GM12878 (cell line): ENCODE data around the gene CA7. TPM values are rescaled to one million over a fixed set of nuclear protein-coding genes. Genes with fewer than 3 reads are reported as not detected.

Experiments used
- ATAC-seq: fragments of 200-7000 bp; cut with Tn5 transposase; 3 replicates; pipeline ENCODE4 v1.9.1; 2020; ENCODE audit warnings: mild to moderate bottlenecking, moderate library complexity
- BruUV-seq: library from RNA; stranded (reverse); fragments of 400-500 nt; replicated peaks from 2 replicates; lab custom pipeline; 2021; lab: Mats Ljungman, UMichigan
- CTCF ChIA-PET: fragments of 300-600 bp; sonication (Branson Sonifier 250); formaldehyde crosslinking; extraction: SDS; loops from one replicate; lab custom pipeline; 2021; ENCODE audit warnings: inconsistent platforms; lab: Yijun Ruan, JAX
- POLR2A ChIA-PET: fragments of 350-600 bp; formaldehyde crosslinking; extraction: SDS; loops from one replicate; lab custom pipeline; 2021; ENCODE audit warnings: inconsistent platforms; lab: Charles Lee
- RAD21 ChIA-PET: fragments of 300-600 bp; sonication (Branson Sonifier 250); formaldehyde crosslinking; loops from one replicate; lab custom pipeline; 2023; ENCODE audit warnings: antibody characterized with exemption; ENCODE audit not compliant: unreplicated experiment; lab: Charles Lee
- SMC1A ChIA-PET: fragments of 300-600 bp; sonication (Branson Sonifier 250); formaldehyde crosslinking; loops from one replicate; lab custom pipeline; 2023; ENCODE audit not compliant: unreplicated experiment, uncharacterized antibody; lab: Charles Lee
- DNase-seq: peaks from one replicate; pipeline ENCODE4 v3.0.0-alpha.2; 2011; ENCODE audit warnings: low read depth, low spot score
- FAIRE-seq: peaks from 3 replicates; lab custom pipeline; 2011; peaks lifted over from hg19 to GRCh38; lab: Jason Lieb, UNC
- H2AFZ ChIP-seq: 2 replicates; pipeline ENCODE4 v1.6.0; 2011; ENCODE audit warnings: low read depth, low read length, control low read depth; ENCODE audit not compliant: control insufficient read depth
- H3K27ac ChIP-seq: 2 replicates; pipeline ENCODE4 v1.5.1; 2011; ENCODE audit warnings: control low read depth; ENCODE audit not compliant: control insufficient read depth, insufficient read depth
- H3K27me3 ChIP-seq, 2 experiments: replicated peaks in 1 of 2; 2 replicates each; pipeline versions ENCODE4 v1.6.0 to v1.6.1; 2011; ENCODE audit warnings: low read length in 1 of 2; ENCODE audit not compliant: control insufficient read depth in 2 of 2, insufficient read depth in 2 of 2
- H3K36me3 ChIP-seq, 2 experiments: 2 replicates each; pipeline ENCODE4 v1.5.1; 2011; ENCODE audit warnings: low read length in 1 of 2; ENCODE audit not compliant: control insufficient read depth in 2 of 2, insufficient read depth in 2 of 2
- H3K4me1 ChIP-seq: 2 replicates; pipeline ENCODE4 v1.6.1; 2011; ENCODE audit warnings: mild to moderate bottlenecking, low read length, moderate library complexity, mixed read lengths; ENCODE audit not compliant: control insufficient read depth, insufficient read depth
- H3K4me2 ChIP-seq: 2 replicates; pipeline ENCODE4 v1.6.0; 2011; ENCODE audit warnings: control low read depth; ENCODE audit not compliant: control insufficient read depth, insufficient read depth
- H3K4me3 ChIP-seq: fragments of 200-600 bp; sonication (generic); 2 replicates; pipeline ENCODE4 v1.5.1; 2016
- H3K79me2 ChIP-seq: 2 replicates; pipeline ENCODE4 v1.6.0; 2011; ENCODE audit warnings: low read length; ENCODE audit not compliant: control insufficient read depth, insufficient read depth
- H3K9ac ChIP-seq: 2 replicates; pipeline ENCODE4 v1.8.0; 2011; ENCODE audit warnings: low read length, control low read depth, mixed read lengths; ENCODE audit not compliant: control insufficient read depth, insufficient read depth
- H3K9me3 ChIP-seq: replicated peaks from 3 replicates; pipeline ENCODE4 v1.5.1; 2011; ENCODE audit warnings: mild to moderate bottlenecking, low read length; ENCODE audit not compliant: control insufficient read depth, insufficient read depth
- H4K20me1 ChIP-seq: 2 replicates; pipeline ENCODE4 v1.6.0; 2011; ENCODE audit not compliant: control insufficient read depth, insufficient read depth
- BACH1 ChIP-seq: fragments of 450-650 bp; IDR thresholded peaks from 2 replicates; pipeline ENCODE4 v1.6.1; 2017; ENCODE audit warnings: mild to moderate bottlenecking, borderline replicate concordance
- ETV6 ChIP-seq, 2 experiments: fragments of 450-650 bp in 1 of 2; IDR thresholded peaks in 1 of 2; conservative IDR thresholded peaks in 1 of 2; 2 replicates each; pipeline ENCODE4 v1.6.1; 2014; ENCODE audit warnings: antibody characterized with exemption in 1 of 2, borderline replicate concordance in 1 of 2, low read depth in 1 of 2, mild to moderate bottlenecking in 1 of 2, moderate library complexity in 1 of 2
- NRF1 ChIP-seq: conservative IDR thresholded peaks from 2 replicates; pipeline ENCODE4 v1.6.1; 2011; ENCODE audit warnings: mild to moderate bottlenecking, low read depth, low read length, improper control_type of control experiment
- SMAD5 ChIP-seq: IDR thresholded peaks from 2 replicates; pipeline ENCODE4 v1.6.1; 2016; ENCODE audit warnings: antibody characterized with exemption, low read depth
- TCF12 ChIP-seq: IDR thresholded peaks from 2 replicates; pipeline ENCODE4 v1.6.1; 2011; ENCODE audit warnings: low read depth, mild to moderate bottlenecking, low read length
- ZNF274 ChIP-seq: IDR thresholded peaks from one replicate; pipeline ENCODE4 v1.8.0; 2011; ENCODE audit not compliant: insufficient read length, insufficient read depth
- ZNF384 ChIP-seq: IDR thresholded peaks from 2 replicates; pipeline ENCODE4 v1.6.1; 2012; ENCODE audit warnings: low read depth, mild to moderate bottlenecking, low read length, improper control_type of control experiment, borderline replicate concordance
- WGBS: methylation state at CpG from one replicate; pipeline ENCODE4 v1.1.6; 2016; ENCODE audit warnings: low lambda C conversion rate; ENCODE audit not compliant: insufficient replicate concordance, insufficient coverage; ENCODE audit errors: missing lambda C conversion rate; 5-methylcytosine and 5-hydroxymethylcytosine counted together
- in situ Hi-C: fragments of 300-500 bp; cut with MboI; formaldehyde crosslinking; loops from 9 replicates; pipeline ENCODE4 v1.14.3; 2018; ENCODE audit warnings: mixed read lengths
- intact Hi-C: fragments of 100-400 bp; cut with micrococcal nuclease; formaldehyde crosslinking; loops from one replicate; pipeline ENCODE4 v1.14.2; 2022; ENCODE audit not compliant: unreplicated experiment
- polyA plus RNA-seq, 11 experiments: library from polyadenylated mRNA; depleted of rRNA in 4 of 11; unstranded in 6 of 11; stranded (reverse) in 5 of 11; fragments of >200 nt; fragmentation: Nextera tagmentation in 4 of 11; fragmentation: Illumina TruSeq in 1 of 11; extraction: Ambion mirVana in 4 of 11; extraction: Trizol in 1 of 11; gene quantifications; 1 replicate in 1 of 11; 2 replicates in 10 of 11; pipeline versions ENCODE4 v1.2.1 to v1.2.3, GENCODE V29; 2011 to 2016; ENCODE audit warnings: inconsistent platforms in 2 of 11, missing spikeins in 2 of 11, low read depth in 1 of 11
- total RNA-seq, 4 experiments: library from RNA; depleted of rRNA in 3 of 4; stranded (reverse); fragments of >200 nt in 3 of 4; fragmentation: Illumina TruSeq in 1 of 4; extraction: Trizol in 1 of 4; gene quantifications; 2 replicates each; pipeline versions ENCODE4 v1.2.1 to v1.2.3, GENCODE V29; 2013 to 2021
- TF ChIP-seq, protein P1 (sequence below): fragments of 450-650 bp; formaldehyde crosslinking; IDR thresholded peaks from 2 replicates; pipeline ENCODE4 v1.4.0; 2022; ENCODE audit warnings: mild to moderate bottlenecking, moderate library complexity
- TF ChIP-seq, protein P2 (sequence below): fragments of 150-350 bp; IDR thresholded peaks from 2 replicates; pipeline ENCODE4 v1.6.1; 2014; ENCODE audit warnings: mild to moderate bottlenecking, low read depth, low read length
- TF ChIP-seq, protein P3 (sequence below): IDR thresholded peaks from 2 replicates; pipeline ENCODE4 v1.6.1; 2012; ENCODE audit warnings: low read depth, low read length, improper control_type of control experiment

Gene CA7
- total and polyA plus RNA-seq, 10 of the 15 experiments (the other 5 are each of a cell fraction or from before 2014, with no cell fraction given): 0.04 TPM; not detected in 9

DNA sequence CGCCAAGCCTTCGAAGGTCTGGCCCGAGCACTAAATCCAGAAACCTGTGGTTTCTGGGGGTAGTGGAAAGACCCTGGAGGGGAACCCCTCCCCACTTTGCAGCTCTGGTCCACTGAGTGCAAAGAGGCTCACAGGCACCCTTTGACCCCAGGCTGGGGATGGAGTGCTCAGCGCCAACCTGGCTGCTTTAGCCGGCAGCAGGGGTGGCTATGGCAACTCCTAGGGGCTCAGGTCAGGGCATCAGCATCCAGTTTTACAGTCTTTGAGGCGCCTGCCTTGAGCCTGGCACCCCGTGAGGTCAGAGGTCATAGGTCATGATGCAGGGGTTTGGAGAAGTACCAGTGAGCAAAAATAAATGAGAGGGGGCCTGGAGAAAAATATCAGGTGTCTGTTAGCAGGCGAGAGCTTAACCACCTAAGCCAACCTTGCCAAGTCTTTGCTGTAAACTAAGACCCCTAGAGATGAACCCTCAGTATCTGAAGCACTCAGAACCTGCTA, 17.9 kb downstream of the CA7 start:
- no peak overlapping the region for H3K4me2 ChIP-seq
- in situ Hi-C loops (loop anchor here (5.0 kb wide), 1 partner anchor 250 kb away; no protein-coding TSS in a partner anchor), intact Hi-C loops (no loop called here)
- H3K36me3 ChIP-seq: no peaks in the 10 kb centered on the region
- ChIA-PET RAD21 (no interaction called here), SMC1A (no interaction called here), POLR2A (no interaction called here), CTCF (interaction anchor here (0.6 to 1.8 kb wide), 5 partner anchors 10 to 385 kb away, joined by 3 to 7 read pairs (median 3); partner anchors contain the start of gene NAE1)
- TF ChIP-seq, protein P1, sequence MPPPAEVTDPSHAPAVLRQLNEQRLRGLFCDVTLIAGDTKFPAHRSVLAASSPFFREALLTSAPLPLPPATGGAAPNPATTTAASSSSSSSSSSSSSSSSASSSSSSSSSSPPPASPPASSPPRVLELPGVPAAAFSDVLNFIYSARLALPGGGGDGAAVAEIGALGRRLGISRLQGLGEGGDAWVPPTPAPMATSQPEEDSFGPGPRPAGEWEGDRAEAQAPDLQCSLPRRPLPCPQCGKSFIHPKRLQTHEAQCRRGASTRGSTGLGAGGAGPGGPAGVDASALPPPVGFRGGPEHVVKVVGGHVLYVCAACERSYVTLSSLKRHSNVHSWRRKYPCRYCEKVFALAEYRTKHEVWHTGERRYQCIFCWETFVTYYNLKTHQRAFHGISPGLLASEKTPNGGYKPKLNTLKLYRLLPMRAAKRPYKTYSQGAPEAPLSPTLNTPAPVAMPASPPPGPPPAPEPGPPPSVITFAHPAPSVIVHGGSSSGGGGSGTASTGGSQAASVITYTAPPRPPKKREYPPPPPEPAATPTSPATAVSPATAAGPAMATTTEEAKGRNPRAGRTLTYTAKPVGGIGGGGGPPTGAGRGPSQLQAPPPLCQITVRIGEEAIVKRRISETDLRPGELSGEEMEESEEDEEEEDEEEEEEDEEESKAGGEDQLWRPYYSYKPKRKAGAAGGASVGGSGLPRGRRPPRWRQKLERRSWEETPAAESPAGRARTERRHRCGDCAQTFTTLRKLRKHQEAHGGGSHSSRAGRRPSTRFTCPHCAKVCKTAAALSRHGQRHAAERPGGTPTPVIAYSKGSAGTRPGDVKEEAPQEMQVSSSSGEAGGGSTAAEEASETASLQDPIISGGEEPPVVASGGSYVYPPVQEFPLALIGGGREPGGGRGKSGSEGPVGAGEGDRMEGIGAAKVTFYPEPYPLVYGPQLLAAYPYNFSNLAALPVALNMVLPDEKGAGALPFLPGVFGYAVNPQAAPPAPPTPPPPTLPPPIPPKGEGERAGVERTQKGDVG (CRISPR knock-in tag): no peak
- TF ChIP-seq ETV6 (conservative IDR thresholded peaks at IDR 0.05 in 1 of 2, IDR thresholded peaks at IDR 0.05 in 1 of 2; ENCODE audit: borderline replicate concordance in 1 of 2, low read depth in 1 of 2) (no peak), BACH1 (no peak), SMAD5 (no peak), TCF12 (no peak), ZNF274 (no peak), ZNF384 (no peak), NRF1 (no peak)
- TF ChIP-seq, protein P2, sequence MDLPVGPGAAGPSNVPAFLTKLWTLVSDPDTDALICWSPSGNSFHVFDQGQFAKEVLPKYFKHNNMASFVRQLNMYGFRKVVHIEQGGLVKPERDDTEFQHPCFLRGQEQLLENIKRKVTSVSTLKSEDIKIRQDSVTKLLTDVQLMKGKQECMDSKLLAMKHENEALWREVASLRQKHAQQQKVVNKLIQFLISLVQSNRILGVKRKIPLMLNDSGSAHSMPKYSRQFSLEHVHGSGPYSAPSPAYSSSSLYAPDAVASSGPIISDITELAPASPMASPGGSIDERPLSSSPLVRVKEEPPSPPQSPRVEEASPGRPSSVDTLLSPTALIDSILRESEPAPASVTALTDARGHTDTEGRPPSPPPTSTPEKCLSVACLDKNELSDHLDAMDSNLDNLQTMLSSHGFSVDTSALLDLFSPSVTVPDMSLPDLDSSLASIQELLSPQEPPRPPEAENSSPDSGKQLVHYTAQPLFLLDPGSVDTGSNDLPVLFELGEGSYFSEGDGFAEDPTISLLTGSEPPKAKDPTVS: no peak
- TF ChIP-seq, protein P3, sequence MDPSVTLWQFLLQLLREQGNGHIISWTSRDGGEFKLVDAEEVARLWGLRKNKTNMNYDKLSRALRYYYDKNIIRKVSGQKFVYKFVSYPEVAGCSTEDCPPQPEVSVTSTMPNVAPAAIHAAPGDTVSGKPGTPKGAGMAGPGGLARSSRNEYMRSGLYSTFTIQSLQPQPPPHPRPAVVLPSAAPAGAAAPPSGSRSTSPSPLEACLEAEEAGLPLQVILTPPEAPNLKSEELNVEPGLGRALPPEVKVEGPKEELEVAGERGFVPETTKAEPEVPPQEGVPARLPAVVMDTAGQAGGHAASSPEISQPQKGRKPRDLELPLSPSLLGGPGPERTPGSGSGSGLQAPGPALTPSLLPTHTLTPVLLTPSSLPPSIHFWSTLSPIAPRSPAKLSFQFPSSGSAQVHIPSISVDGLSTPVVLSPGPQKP: no peak
- H3K4me1 ChIP-seq: peaks cover 4% of the 10 kb centered on the region
- no TSS peak for BruUV-seq
- no peaks in the 10 kb centered on the region for H3K79me2 ChIP-seq
- 57% methylated on average over 8 of the region's 8 CpGs for WGBS
- no peak overlapping the region for H3K9ac ChIP-seq
- DNase-seq: no peak
- H2AFZ ChIP-seq: no peak overlapping the region
- no peaks in the 10 kb centered on the region for H4K20me1 ChIP-seq
- ATAC-seq: no peak
- no peaks in the 10 kb centered on the region for H3K9me3 ChIP-seq
- H3K27me3 ChIP-seq: no peaks in the 10 kb centered on the region
- H3K27ac ChIP-seq: no peak overlapping the region
- no peak for FAIRE-seq
- H3K4me3 ChIP-seq: no peak overlapping the region
